Amygdala (tissue), 56 donors: ENCODE results near the gene PRDM4.

Source experiments
- DNase-seq, 56 donors: peaks; one replicate each; lab custom pipeline; 2025; lab: John Stamatoyannopoulos, UW

The PRDM4 gene

GRCh38 chr12:107760809-107761501, at the start of gene PRDM4:
PRDM4 (minus strand) TSS chr12:107761137; CDS start chr12:107760515, 622 bp downstream.
- DNase-seq = peak; percentile 23 to 94 (median 84)

- DNase-seq = no peak
Measured at GRCh38 chr12:107807471-107808150, 46.7 kb upstream of the PRDM4 start.

- DNase-seq = no peak
Measured at GRCh38 chr12:107805488-107806180, 44.7 kb upstream of the PRDM4 start.

GRCh38 chr12:107803092-107803491, 42.2 kb upstream of the PRDM4 start:
- DNase-seq = no peak

GRCh38 chr12:107801150-107801549, 40.2 kb upstream of the PRDM4 start:
- no peak for DNase-seq

GRCh38 chr12:107798580-107798979, 37.6 kb upstream of the PRDM4 start:
- DNase-seq = no peak

GRCh38 chr12:107794451-107794850, 33.5 kb upstream of the PRDM4 start:
- DNase-seq = no peak

- no peak for DNase-seq
Measured at GRCh38 chr12:107791465-107792089, 30.6 kb upstream of the PRDM4 start.

- no peak for DNase-seq
Measured at GRCh38 chr12:107788690-107789458, 27.9 kb upstream of the PRDM4 start.

GRCh38 chr12:107788281-107788680, 27.3 kb upstream of the PRDM4 start:
- no peak for DNase-seq

- no peak for DNase-seq
Measured at GRCh38 chr12:107783406-107784376, 22.8 kb upstream of the PRDM4 start.

GRCh38 chr12:107782067-107782466, 21.1 kb upstream of the PRDM4 start:
- DNase-seq = no peak

- DNase-seq = no peak
Measured at GRCh38 chr12:107780298-107780697, 19.4 kb upstream of the PRDM4 start.

GRCh38 chr12:107779077-107779831, 18.3 kb upstream of the PRDM4 start:
- DNase-seq = no peak

- DNase-seq = no peak
Measured at GRCh38 chr12:107778383-107779025, 17.6 kb upstream of the PRDM4 start.

GRCh38 chr12:107776171-107776570, 15.2 kb upstream of the PRDM4 start:
- DNase-seq = no peak

- DNase-seq = peak in 4 of 56 donors; percentile 2 to 18 (median 8)
Measured at GRCh38 chr12:107775093-107775721, 14.3 kb upstream of the PRDM4 start.
